GM19328 (cell line): ENCODE measurements around the gene CREB5.

Experiments used
- ATAC-seq: cut with Tn5 transposase; IDR thresholded peaks from one replicate; pipeline ENCODE4 v1.9.1; 2021; ENCODE audit warnings: mild to moderate bottlenecking, moderate library complexity; ENCODE audit not compliant: unreplicated experiment

The CREB5 gene

GRCh38 chr7:28871631-28872030, 459.3 kb downstream of the CREB5 start:
- no peak for ATAC-seq

- no peak for ATAC-seq
These were observed 459.9 kb downstream of the CREB5 start for GRCh38 chr7:28872226-28872625.

DNA sequence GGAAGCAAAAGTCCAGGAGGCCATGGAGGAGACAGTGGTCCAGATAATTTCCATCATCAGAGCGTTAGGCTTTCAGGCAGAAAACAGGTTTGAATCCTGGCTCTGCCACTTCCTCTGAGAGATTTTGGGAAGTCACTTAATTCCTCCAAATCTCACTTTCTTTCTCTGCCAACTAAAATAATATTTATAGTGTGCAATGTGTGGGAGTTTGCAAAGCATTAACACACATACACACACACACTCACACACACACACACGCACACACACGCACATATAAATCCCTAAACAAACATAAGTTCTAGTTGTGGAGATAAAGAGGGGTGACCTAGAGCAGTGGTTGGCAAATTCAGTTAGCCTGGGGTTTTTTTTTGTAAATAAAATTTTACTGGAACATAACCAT, 461.0 kb downstream of the CREB5 start:
- no peak for ATAC-seq

DNA sequence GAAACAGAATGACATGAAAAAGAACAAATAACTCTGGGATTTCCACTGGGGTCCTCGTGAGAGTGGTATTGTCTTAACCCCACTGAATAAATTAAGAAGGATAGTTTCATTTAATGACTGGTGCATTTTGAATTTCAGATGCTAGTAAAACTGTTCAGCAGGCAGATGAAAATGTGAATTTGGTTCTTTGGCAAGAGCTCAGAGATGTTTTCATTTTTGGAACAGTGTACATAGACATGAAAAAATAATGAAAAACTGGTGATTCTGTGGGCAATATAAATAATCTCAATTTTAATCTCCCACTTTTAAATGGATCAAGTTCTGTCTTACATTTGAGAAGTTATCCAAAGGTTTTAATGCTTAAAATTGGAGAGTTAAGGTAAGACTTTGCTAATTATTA, 461.7 kb downstream of the CREB5 start:
- ATAC-seq = no peak
